Measurements from ENCODE around the gene CELA2B. TPM values are rescaled to one million over a fixed set of nuclear protein-coding genes. Genes with fewer than 3 reads are reported as not detected.

Gene CELA2B
- not detected in 2 replicates for polyA plus RNA-seq (2012; rRNA removed)
- not detected in 2 replicates for polyA plus RNA-seq (2012; cell fraction: cytosol; rRNA removed)
- polyA plus RNA-seq (2012; cell fraction: nucleus; rRNA removed) = not detected in 2 replicates

DNA sequence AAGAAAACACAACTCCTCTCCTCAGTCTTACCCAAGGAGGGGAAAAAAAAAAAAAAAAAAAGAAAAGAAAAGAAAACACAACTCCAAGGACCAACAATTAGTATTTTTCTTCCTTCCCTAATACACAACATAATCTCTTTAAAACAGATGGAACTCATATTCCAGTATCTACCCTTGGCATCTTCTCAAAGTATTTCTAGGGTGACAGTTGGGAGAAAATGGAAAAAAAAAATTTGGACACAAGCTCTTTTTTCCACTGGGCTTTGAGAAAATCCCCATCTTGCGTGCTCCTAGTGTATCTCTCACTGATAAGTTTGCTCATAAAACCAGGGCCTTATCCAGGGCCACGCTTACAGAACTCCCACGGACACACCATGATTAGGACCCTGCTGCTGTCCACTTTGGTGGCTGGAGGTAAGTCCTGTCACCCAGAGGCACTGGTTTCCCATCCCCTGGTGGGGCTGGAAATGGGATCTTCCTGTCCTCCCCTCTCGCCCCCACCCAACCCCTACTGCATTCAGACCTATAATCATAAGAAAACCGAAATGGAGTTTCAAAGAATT is at the start of gene CELA2B:
Gene CELA2B (plus strand): TSS at position 353 of the 563 bp plus-strand sequence. CDS start 22 bp downstream, at position 375.
- DNase-seq = no peak
- no peaks in the 10 kb centered on the region for H3K9me2 ChIP-seq
- H3K9me3 ChIP-seq = no peaks in the 10 kb centered on the region
- no peaks in the 10 kb centered on the region for H3K36me3 ChIP-seq (replicated peaks in 1 of 2; ENCODE audit: control insufficient read depth in 1 of 2, insufficient read depth in 2 of 2, low read length in 1 of 2)
- no peak within 1 kb of the TSS for H2AFZ ChIP-seq (ENCODE audit: low read depth)
- WGBS (ENCODE audit: low lambda C conversion rate) = 82% methylated on average over 5 of the region's 5 CpGs
- H3K27ac ChIP-seq (ENCODE audit: low read depth in 2 of 2, low read length in 1 of 2) = no peak within 1 kb of the TSS
- ChIA-PET CTCF (no interaction called here), POLR2A (no interaction called here)
- no peaks in the 10 kb centered on the region for H4K20me1 ChIP-seq (ENCODE audit: insufficient read depth)
- H3K4me3 ChIP-seq (ENCODE audit: low read depth in 2 of 2, low read length in 1 of 2) = no peak within 1 kb of the TSS
- H3F3A ChIP-seq (replicated peaks; ENCODE audit: insufficient read depth) = no peaks in the 10 kb centered on the region
- no peaks in the 10 kb centered on the region for H3K4me1 ChIP-seq (ENCODE audit: control insufficient read depth in 1 of 2, insufficient read depth in 2 of 2, low read depth in 1 of 2, low read length in 1 of 2)
- no peak within 1 kb of the TSS for H3K9ac ChIP-seq
- H3K4me2 ChIP-seq = no peak within 1 kb of the TSS
- H3K27me3 ChIP-seq (ENCODE audit: insufficient read depth) = no peaks in the 10 kb centered on the region
- no peak for TF ChIP-seq NRF1 (IDR thresholded peaks at IDR 0.05; ENCODE audit: low read depth, low read length)
- no peak for TF ChIP-seq TEAD4 (IDR thresholded peaks at IDR 0.05; ENCODE audit: borderline replicate concordance, insufficient read depth)
- no peak for TF ChIP-seq MAX (IDR thresholded peaks at IDR 0.05; ENCODE audit: low read depth)
- TF ChIP-seq, protein P1, sequence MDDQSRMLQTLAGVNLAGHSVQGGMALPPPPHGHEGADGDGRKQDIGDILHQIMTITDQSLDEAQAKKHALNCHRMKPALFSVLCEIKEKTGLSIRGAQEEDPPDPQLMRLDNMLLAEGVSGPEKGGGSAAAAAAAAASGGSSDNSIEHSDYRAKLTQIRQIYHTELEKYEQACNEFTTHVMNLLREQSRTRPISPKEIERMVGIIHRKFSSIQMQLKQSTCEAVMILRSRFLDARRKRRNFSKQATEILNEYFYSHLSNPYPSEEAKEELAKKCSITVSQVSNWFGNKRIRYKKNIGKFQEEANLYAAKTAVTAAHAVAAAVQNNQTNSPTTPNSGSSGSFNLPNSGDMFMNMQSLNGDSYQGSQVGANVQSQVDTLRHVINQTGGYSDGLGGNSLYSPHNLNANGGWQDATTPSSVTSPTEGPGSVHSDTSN (IDR thresholded peaks at IDR 0.05) = no peak
- no peak for TF ChIP-seq MEF2A (IDR thresholded peaks at IDR 0.05; ENCODE audit: borderline replicate concordance, low read depth)
- TF ChIP-seq JUND (IDR thresholded peaks at IDR 0.05) = no peak
- no peak for TF ChIP-seq POLR2AphosphoS5 (IDR thresholded peaks at IDR 0.05; ENCODE audit: low read depth, low read length)
- no peak for TF ChIP-seq ZBTB33 (IDR thresholded peaks at IDR 0.05; ENCODE audit: borderline replicate concordance, low read depth)
- no peak for TF ChIP-seq ELF1 (IDR thresholded peaks at IDR 0.05)
- TF ChIP-seq SMC3 (IDR thresholded peaks at IDR 0.05; ENCODE audit: low read depth, low read length) = no peak
- no peak for TF ChIP-seq RFX5 (IDR thresholded peaks at IDR 0.05; ENCODE audit: low read length)
- no peak for TF ChIP-seq NFIC (IDR thresholded peaks at IDR 0.05; ENCODE audit: borderline replicate concordance)
- no peak for TF ChIP-seq FOXM1 (IDR thresholded peaks at IDR 0.05; ENCODE audit: low read depth)
- TF ChIP-seq RAD21 (IDR thresholded peaks at IDR 0.05; ENCODE audit: low read length) = no peak
- TF ChIP-seq EZH2phosphoT487 (IDR thresholded peaks at IDR 0.05; ENCODE audit: borderline replicate concordance, low read depth) = no peak
- TF ChIP-seq GATA2 (CRISPR knock-in tag; IDR thresholded peaks at IDR 0.05) = no peak
- H3K79me2 ChIP-seq (ENCODE audit: insufficient read depth) = no peaks in the 10 kb centered on the region

Data from SK-N-SH (cell line).